GM19099 (cell line): Measurements from ENCODE around the gene HLCS.

Experiments used
- POLR2A ChIP-seq: IDR thresholded peaks from 3 replicates; pipeline ENCODE4 v1.6.1; 2011; ENCODE audit warnings: low read depth; ENCODE audit not compliant: insufficient read length; ENCODE audit errors: extremely low read depth

HLCS gene

GRCh38 chr21:36936361-36937135 is 29.9 kb downstream of the HLCS start:
- TF ChIP-seq POLR2A = no peak

- no peak for TF ChIP-seq POLR2A
Measured at GRCh38 chr21:36934864-36935420, 31.5 kb downstream of the HLCS start.

GRCh38 chr21:36932161-36932816 is 34.2 kb downstream of the HLCS start:
- no peak for TF ChIP-seq POLR2A

GRCh38 chr21:36929622-36930021 is 36.8 kb downstream of the HLCS start:
- no peak for TF ChIP-seq POLR2A

- TF ChIP-seq POLR2A = no peak
Measured at GRCh38 chr21:36928960-36929359, 37.5 kb downstream of the HLCS start.

- TF ChIP-seq POLR2A = no peak
Measured at GRCh38 chr21:36927719-36928117, 38.8 kb downstream of the HLCS start.

GRCh38 chr21:36926989-36927718 is 39.3 kb downstream of the HLCS start:
- no peak for TF ChIP-seq POLR2A

- no peak for TF ChIP-seq POLR2A
Measured at GRCh38 chr21:36923270-36923669, 43.2 kb downstream of the HLCS start.

GRCh38 chr21:36922861-36923260 is 43.6 kb downstream of the HLCS start:
- no peak for TF ChIP-seq POLR2A

- TF ChIP-seq POLR2A = no peak
Measured at GRCh38 chr21:36918291-36918690, 48.2 kb downstream of the HLCS start.

GRCh38 chr21:36917471-36918158 is 48.9 kb downstream of the HLCS start:
- TF ChIP-seq POLR2A = no peak

GRCh38 chr21:36916718-36917117 is 49.8 kb downstream of the HLCS start:
- TF ChIP-seq POLR2A = no peak

- no peak for TF ChIP-seq POLR2A
Measured at GRCh38 chr21:36915696-36916245, 50.7 kb downstream of the HLCS start.

- TF ChIP-seq POLR2A = no peak
Measured at GRCh38 chr21:36915014-36915695, 51.3 kb downstream of the HLCS start.

GRCh38 chr21:36914244-36915013 is 52.0 kb downstream of the HLCS start:
- no peak for TF ChIP-seq POLR2A
